Measurements from ENCODE around the gene PRDM10. TPM values are rescaled to one million over a fixed set of nuclear protein-coding genes. Genes with fewer than 3 reads are reported as not detected.

The PRDM10 gene
- total RNA-seq, 1 donor from 2014 or later = 48.1 TPM

DNA sequence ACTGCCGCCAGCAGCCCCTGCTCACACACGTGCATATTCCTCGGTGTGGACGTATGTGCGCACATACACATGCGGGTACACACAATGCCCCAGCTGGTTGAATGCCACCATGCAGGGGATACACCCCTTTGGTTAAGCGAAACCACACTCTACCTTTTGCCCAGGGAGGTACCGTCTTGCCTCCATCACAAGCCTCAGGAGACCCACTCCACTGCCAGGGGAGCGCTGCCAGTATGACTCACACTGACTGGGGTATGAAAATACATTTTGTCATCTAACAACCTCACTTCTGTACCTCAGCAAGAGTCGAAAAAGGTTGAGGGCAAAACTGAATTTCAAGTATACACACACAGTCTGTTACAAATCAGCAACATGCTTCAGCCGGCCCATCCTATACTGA, 147.5 kb downstream of the PRDM10 start:
- TF ChIP-seq, protein P1, sequence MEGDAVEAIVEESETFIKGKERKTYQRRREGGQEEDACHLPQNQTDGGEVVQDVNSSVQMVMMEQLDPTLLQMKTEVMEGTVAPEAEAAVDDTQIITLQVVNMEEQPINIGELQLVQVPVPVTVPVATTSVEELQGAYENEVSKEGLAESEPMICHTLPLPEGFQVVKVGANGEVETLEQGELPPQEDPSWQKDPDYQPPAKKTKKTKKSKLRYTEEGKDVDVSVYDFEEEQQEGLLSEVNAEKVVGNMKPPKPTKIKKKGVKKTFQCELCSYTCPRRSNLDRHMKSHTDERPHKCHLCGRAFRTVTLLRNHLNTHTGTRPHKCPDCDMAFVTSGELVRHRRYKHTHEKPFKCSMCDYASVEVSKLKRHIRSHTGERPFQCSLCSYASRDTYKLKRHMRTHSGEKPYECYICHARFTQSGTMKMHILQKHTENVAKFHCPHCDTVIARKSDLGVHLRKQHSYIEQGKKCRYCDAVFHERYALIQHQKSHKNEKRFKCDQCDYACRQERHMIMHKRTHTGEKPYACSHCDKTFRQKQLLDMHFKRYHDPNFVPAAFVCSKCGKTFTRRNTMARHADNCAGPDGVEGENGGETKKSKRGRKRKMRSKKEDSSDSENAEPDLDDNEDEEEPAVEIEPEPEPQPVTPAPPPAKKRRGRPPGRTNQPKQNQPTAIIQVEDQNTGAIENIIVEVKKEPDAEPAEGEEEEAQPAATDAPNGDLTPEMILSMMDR (IDR thresholded peaks at IDR 0.05) = no peak
- H3K4me1 ChIP-seq = no peaks in the 10 kb centered on the region
- H3K36me3 ChIP-seq = no peaks in the 10 kb centered on the region
- H3K4me3 ChIP-seq = no peak overlapping the region
- no peaks in the 10 kb centered on the region for H3K9me3 ChIP-seq
- DNase-seq (ENCODE audit: low spot score in 2 of 2) = no peak
- no peaks in the 10 kb centered on the region for H3K27me3 ChIP-seq
- intact Hi-C loops (cut with DNase I) = no loop called here
- no peak overlapping the region for H3K27ac ChIP-seq

DNA sequence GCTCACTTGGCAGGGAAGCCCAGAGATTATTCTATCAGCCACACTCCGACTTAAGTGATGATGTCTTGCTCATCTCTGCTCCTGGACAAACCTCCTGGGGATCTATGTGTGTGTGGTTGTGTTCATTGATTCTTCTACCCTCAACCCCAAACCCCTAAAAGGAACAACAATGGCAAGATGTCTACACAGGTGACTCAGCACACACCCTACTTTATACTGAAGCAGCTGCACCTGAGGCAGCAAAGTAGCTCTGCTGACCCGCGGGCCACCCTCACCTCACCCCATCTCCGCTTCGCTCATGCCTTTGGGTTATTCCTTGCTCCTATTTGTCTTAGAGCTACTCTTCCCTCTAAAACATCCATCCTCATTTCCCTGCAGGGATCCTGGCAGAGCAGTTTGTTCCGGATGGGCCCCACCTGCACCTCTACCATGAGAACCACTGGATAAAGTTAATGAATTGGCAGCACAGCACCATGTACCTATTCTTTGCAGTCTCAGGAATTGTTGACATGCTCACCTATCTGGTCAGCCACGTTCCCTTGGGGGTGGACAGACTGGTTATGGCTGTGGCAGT, 148.3 kb downstream of the PRDM10 start:
- Histone ChIP-seq H3K27ac (no peak overlapping the region), H3K36me3 (no peaks in the 10 kb centered on the region), H3K4me1 (no peaks in the 10 kb centered on the region), H3K27me3 (no peaks in the 10 kb centered on the region), H3K9me3 (no peaks in the 10 kb centered on the region), H3K4me3 (no peak overlapping the region)
- intact Hi-C loops (cut with DNase I) = no loop called here
- TF ChIP-seq, protein P1 (IDR thresholded peaks at IDR 0.05) = no peak
- no peak for DNase-seq (ENCODE audit: low spot score in 2 of 2)

DNA sequence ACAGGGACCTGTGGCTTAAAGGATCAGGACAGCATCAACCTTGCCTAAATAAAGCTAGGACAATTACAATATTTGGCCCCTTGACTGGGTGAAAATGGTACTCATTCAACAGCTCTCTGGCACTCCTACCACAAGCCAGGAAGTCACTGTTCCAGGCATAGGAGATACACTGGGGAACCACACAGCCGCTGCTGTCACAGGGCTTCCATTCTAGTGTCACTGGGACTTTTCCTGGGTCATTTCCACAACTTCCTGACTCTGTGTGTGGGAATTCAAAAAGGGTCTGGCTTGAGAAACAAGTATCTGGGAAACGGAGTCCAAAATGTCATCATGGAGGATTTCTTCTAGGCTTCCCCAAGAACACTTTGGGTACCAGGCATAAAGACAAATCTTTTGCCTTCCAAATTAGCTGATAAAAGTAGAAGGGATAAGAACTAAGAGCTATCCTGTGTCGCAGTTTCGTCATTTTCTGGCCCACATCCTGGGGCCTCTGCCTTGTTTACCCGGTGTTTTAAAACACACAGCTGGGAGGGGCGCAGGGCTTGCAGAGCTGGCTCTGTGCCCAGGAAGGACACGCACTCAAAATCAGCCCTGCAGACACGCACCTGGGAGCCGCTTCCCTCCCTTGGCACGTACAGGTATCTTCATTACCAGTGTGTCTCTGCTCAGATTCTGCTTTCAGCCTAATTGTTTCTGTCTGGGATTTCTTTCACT, 149.0 kb downstream of the PRDM10 start:
- H3K27me3 ChIP-seq = no peaks in the 10 kb centered on the region
- intact Hi-C loops (cut with DNase I) = no loop called here
- no peak for DNase-seq (ENCODE audit: low spot score in 2 of 2)
- no peaks in the 10 kb centered on the region for H3K4me1 ChIP-seq
- no peak overlapping the region for H3K4me3 ChIP-seq
- H3K27ac ChIP-seq = no peak overlapping the region
- H3K9me3 ChIP-seq = no peaks in the 10 kb centered on the region
- H3K36me3 ChIP-seq = no peaks in the 10 kb centered on the region
- TF ChIP-seq, protein P1 (IDR thresholded peaks at IDR 0.05) = no peak

DNA sequence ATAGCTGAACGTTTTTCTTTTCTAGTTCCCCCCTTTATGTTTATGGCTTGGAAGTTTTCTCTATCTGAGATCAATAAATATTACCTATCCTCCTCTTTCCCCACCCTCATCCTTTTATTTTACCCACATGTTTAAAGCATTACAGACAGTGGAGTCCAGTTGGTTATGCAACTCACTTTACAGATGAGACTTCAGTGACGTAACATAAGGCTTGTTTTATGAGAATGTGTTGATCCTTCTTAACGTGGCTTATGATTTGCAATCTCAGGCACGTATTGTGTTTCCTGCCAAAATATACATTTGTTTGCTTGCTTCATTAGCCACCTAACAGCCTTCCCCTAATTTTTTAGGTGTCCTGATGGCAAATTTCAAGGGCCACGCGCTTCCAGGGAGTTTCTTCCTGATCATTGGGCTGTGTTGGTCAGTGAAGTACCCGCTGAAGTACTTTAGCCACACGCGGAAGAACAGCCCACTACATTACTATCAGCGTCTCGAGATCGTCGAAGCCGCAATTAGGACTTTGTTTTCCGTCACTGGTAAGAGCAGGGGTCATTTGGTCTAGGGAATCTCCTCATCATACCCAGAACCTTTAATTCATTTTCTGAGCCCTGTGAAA, 150.4 kb downstream of the PRDM10 start:
- intact Hi-C loops (cut with DNase I) = no loop called here
- TF ChIP-seq, protein P1 (IDR thresholded peaks at IDR 0.05) = no peak
- no peak for DNase-seq (ENCODE audit: low spot score in 2 of 2)
- Histone ChIP-seq H3K4me3 (no peak overlapping the region), H3K27ac (no peak overlapping the region), H3K9me3 (no peaks in the 10 kb centered on the region), H3K27me3 (no peaks in the 10 kb centered on the region), H3K4me1 (no peaks in the 10 kb centered on the region), H3K36me3 (no peaks in the 10 kb centered on the region)

Other genes starting within 250 kb of the PRDM10 start
- not detected for gene TMEM45B, start 187.0 kb downstream of the PRDM10 start, total RNA-seq
- gene NFRKB, start 107.3 kb downstream of the PRDM10 start, total RNA-seq = 6.9 TPM
- 216 TPM for gene APLP2, start 67.1 kb upstream of the PRDM10 start, total RNA-seq
- gene ST14, start 156.9 kb upstream of the PRDM10 start, total RNA-seq = 5.4 TPM